K562 (cell line): ENCODE results near the gene NOP16. TPM values are rescaled to one million over a fixed set of nuclear protein-coding genes. Genes with fewer than 3 reads are reported as not detected.
A peak's percentile ranks its signal among the peaks of the same experiment; 100 is the strongest.

Source experiments
- CTCFL ChIP-seq: IDR thresholded peaks from 2 replicates; pipeline ENCODE4 v1.6.1; 2011; ENCODE audit warnings: borderline replicate concordance, low read depth, mild to moderate bottlenecking, moderate library complexity, low read length; ENCODE audit not compliant: insufficient read depth, poor library complexity, severe bottlenecking
- DDX20 ChIP-seq: fragments of 450-650 bp; IDR thresholded peaks from 2 replicates; pipeline ENCODE4 v1.6.1; 2016; ENCODE audit warnings: missing genetic modification characterization, low read depth, mild to moderate bottlenecking, missing compliant biosample characterization, moderate library complexity
- DMBX1 ChIP-seq: fragments of 250-450 bp; sonication (Bioruptor Pico); IDR thresholded peaks from 2 replicates; pipeline ENCODE4 v1.8.0; 2022; ENCODE audit warnings: inconsistent platforms, mild to moderate bottlenecking, moderate library complexity, borderline replicate concordance
- DNMT1 ChIP-seq: fragments of 450-650 bp; IDR thresholded peaks from 2 replicates; pipeline ENCODE4 v1.6.1; 2016; ENCODE audit warnings: antibody characterized with exemption, mild to moderate bottlenecking
- FOSL1 ChIP-seq: fragments of 200-800 bp; sonication (Bioruptor generic); conservative IDR thresholded peaks from 2 replicates; pipeline ENCODE4 v1.6.1; 2016; ENCODE audit warnings: missing genetic modification characterization, missing compliant biosample characterization
- FOXP1 ChIP-seq: sonication (generic); formaldehyde crosslinking; IDR thresholded peaks from 2 replicates; pipeline ENCODE4 v1.8.0; 2022; ENCODE audit warnings: mild to moderate bottlenecking, missing genetic modification reagents
- GTF2E2 ChIP-seq: fragments of 200-800 bp; sonication (Bioruptor generic); IDR thresholded peaks from 2 replicates; pipeline ENCODE4 v1.6.1; 2016; ENCODE audit warnings: missing genetic modification characterization, missing compliant biosample characterization
- MYNN ChIP-seq, 2 experiments: sonication (generic); formaldehyde crosslinking in 1 of 2; IDR thresholded peaks; 2 replicates each; pipeline versions ENCODE4 v1.5.0 to v1.6.1; 2016 to 2020; ENCODE audit warnings: antibody characterized with exemption in 1 of 2, missing genetic modification reagents in 1 of 2
- NUFIP1 ChIP-seq: fragments of 450-650 bp; IDR thresholded peaks from 2 replicates; pipeline ENCODE4 v1.6.1; 2018; ENCODE audit not compliant: partially characterized antibody
- PKNOX1 ChIP-seq: fragments of 450-650 bp; IDR thresholded peaks from 2 replicates; pipeline ENCODE4 v1.6.1; 2016
- PRPF4 ChIP-seq: fragments of 200-400 bp; formaldehyde crosslinking; IDR thresholded peaks from one replicate; pipeline ENCODE4 v1.6.1; 2017; ENCODE audit warnings: low read length, low read depth, mild to moderate bottlenecking; ENCODE audit not compliant: insufficient read depth, poor library complexity, severe bottlenecking
- SPI1 ChIP-seq: IDR thresholded peaks from 2 replicates; pipeline ENCODE4 v1.6.1; 2011; ENCODE audit warnings: low read depth, low read length, control low read depth, borderline replicate concordance
- SRSF1 ChIP-seq: fragments of 200-400 bp; formaldehyde crosslinking; IDR thresholded peaks from 2 replicates; pipeline ENCODE4 v1.6.1; 2017; ENCODE audit warnings: mild to moderate bottlenecking, low read depth, low read length, moderate library complexity
- TAF7 ChIP-seq: fragments of 450-650 bp; IDR thresholded peaks from 2 replicates; pipeline ENCODE4 v1.6.1; 2016; ENCODE audit warnings: missing genetic modification characterization, missing compliant biosample characterization
- XRCC5 ChIP-seq: fragments of 200-400 bp; formaldehyde crosslinking; IDR thresholded peaks from 2 replicates; pipeline ENCODE4 v1.6.1; 2017; ENCODE audit warnings: low read depth, mild to moderate bottlenecking, low read length
- polyA plus RNA-seq, 8 experiments: library from polyadenylated mRNA; depleted of rRNA in 4 of 8; stranded (reverse) in 5 of 8; unstranded in 3 of 8; fragments of >200 nt; fragmentation: Nextera tagmentation in 2 of 8; fragmentation: Illumina TruSeq in 1 of 8; extraction: Ambion mirVana in 2 of 8; extraction: Trizol in 1 of 8; gene quantifications; 2 replicates each; pipeline versions ENCODE4 v1.2.1 to v1.2.3, GENCODE V29; 2011 to 2014; ENCODE audit warnings: inconsistent platforms in 1 of 8, missing spikeins in 1 of 8
- total RNA-seq, 7 experiments: library from RNA; depleted of rRNA in 6 of 7; stranded (reverse); fragments of >200 nt in 6 of 7; fragmentation: Illumina TruSeq in 2 of 7; extraction: Trizol in 2 of 7; gene quantifications; 2 replicates each; pipeline versions ENCODE4 v1.2.1 to v1.2.3, GENCODE V29; 2011 to 2021; ENCODE audit warnings: low replicate concordance in 1 of 7
- TF ChIP-seq, protein P1 (sequence below): fragments of 450-650 bp; IDR thresholded peaks from 2 replicates; pipeline ENCODE4 v1.6.1; 2016; ENCODE audit warnings: mild to moderate bottlenecking
- TF ChIP-seq, protein P2 (sequence below): sonication (generic); formaldehyde crosslinking; IDR thresholded peaks from 2 replicates; pipeline ENCODE4 v1.8.0; 2023; ENCODE audit warnings: mild to moderate bottlenecking, missing genetic modification reagents

Gene NOP16
- total and polyA plus RNA-seq, 9 of the 15 experiments (the other 6 are each of a cell fraction or from before 2014, with no cell fraction given) = 92.5 to 342 (median 148) TPM

DNA sequence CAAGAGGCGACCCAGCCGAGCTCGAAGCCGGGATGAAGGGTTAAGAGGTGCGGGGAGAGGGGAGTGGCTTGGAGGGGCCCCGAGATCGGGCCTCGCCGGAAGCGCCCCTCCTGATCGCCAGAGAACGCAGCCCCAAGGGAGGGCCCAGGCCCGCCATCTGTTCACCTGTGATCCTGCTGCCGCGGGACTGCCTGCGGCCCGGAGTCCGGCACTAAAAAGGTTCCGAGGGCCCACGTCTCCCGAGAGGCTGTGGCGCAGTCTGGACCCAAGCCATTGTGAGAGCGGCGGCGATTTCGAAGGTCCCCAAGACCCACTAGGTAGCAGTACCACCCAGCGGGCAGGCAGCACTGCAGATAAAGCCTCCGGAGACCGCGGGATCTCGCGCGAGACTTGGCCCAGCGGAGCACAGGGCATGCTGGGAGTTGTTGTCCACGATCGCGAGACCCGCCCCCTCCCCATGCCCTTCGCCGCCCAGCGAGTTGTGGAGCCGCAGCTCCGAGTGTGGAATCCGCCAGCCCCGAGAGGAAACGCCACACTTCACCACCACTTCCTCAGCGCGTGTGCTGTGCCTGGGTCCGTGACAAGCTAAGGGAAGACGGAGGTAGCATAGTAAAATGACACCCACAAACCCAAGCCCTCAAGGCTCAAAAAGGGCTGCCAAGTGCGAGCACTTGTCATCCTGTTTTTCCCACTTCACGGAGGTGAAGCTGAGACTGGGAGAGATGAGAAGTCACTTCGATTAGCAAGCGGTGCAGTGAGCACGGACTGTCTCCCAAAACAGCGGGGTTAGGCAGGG is 26.8 kb downstream of the NOP16 start, which contains the start of gene KIAA1191 (continued):
- TF ChIP-seq MYNN (IDR thresholded peaks at IDR 0.05) (peak; percentile 71; the same call in 1 of the 2 replicates), MYNN (CRISPR knock-in tag; IDR thresholded peaks at IDR 0.05) (no peak), GTF2E2 (tag) (no peak), CTCFL (no peak), TAF7 (peak; percentile 72), FOSL1 (tag) (0 out of 2 replicates have a peak, but pooled peaks have one; percentile 9), SRSF1 (no peak), DMBX1 (no peak), SPI1 (no peak), FOXP1 (CRISPR knock-in tag) (peak; percentile 78; the same call in 1 of the 2 replicates), DDX20 (tag) (no peak), DNMT1 (no peak), NUFIP1 (no peak), PRPF4 (no peak), XRCC5 (0 out of 2 replicates have a peak, but pooled peaks have one; percentile 13), PKNOX1 (no peak)
- TF ChIP-seq, protein P1, sequence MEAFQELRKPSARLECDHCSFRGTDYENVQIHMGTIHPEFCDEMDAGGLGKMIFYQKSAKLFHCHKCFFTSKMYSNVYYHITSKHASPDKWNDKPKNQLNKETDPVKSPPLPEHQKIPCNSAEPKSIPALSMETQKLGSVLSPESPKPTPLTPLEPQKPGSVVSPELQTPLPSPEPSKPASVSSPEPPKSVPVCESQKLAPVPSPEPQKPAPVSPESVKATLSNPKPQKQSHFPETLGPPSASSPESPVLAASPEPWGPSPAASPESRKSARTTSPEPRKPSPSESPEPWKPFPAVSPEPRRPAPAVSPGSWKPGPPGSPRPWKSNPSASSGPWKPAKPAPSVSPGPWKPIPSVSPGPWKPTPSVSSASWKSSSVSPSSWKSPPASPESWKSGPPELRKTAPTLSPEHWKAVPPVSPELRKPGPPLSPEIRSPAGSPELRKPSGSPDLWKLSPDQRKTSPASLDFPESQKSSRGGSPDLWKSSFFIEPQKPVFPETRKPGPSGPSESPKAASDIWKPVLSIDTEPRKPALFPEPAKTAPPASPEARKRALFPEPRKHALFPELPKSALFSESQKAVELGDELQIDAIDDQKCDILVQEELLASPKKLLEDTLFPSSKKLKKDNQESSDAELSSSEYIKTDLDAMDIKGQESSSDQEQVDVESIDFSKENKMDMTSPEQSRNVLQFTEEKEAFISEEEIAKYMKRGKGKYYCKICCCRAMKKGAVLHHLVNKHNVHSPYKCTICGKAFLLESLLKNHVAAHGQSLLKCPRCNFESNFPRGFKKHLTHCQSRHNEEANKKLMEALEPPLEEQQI = 0 out of 2 replicates have a peak, but pooled peaks have one; percentile 31
- TF ChIP-seq, protein P2, sequence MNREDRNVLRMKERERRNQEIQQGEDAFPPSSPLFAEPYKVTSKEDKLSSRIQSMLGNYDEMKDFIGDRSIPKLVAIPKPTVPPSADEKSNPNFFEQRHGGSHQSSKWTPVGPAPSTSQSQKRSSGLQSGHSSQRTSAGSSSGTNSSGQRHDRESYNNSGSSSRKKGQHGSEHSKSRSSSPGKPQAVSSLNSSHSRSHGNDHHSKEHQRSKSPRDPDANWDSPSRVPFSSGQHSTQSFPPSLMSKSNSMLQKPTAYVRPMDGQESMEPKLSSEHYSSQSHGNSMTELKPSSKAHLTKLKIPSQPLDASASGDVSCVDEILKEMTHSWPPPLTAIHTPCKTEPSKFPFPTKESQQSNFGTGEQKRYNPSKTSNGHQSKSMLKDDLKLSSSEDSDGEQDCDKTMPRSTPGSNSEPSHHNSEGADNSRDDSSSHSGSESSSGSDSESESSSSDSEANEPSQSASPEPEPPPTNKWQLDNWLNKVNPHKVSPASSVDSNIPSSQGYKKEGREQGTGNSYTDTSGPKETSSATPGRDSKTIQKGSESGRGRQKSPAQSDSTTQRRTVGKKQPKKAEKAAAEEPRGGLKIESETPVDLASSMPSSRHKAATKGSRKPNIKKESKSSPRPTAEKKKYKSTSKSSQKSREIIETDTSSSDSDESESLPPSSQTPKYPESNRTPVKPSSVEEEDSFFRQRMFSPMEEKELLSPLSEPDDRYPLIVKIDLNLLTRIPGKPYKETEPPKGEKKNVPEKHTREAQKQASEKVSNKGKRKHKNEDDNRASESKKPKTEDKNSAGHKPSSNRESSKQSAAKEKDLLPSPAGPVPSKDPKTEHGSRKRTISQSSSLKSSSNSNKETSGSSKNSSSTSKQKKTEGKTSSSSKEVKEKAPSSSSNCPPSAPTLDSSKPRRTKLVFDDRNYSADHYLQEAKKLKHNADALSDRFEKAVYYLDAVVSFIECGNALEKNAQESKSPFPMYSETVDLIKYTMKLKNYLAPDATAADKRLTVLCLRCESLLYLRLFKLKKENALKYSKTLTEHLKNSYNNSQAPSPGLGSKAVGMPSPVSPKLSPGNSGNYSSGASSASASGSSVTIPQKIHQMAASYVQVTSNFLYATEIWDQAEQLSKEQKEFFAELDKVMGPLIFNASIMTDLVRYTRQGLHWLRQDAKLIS (CRISPR knock-in tag) = peak; percentile 65; the same call in 1 of the 2 replicates
